ENCODE results near the gene ZIC5.
A peak's percentile ranks its signal among the peaks of the same experiment; 100 is the strongest.

ZIC5 gene

GRCh38 chr13:99974939-99975561 lies 3.5 kb upstream of the ZIC5 start:
- H3K27ac ChIP-seq (ENCODE audit: low read depth, low read length), result no peak overlapping the region
- H3K9ac ChIP-seq (ENCODE audit: low read depth in 1 of 2, low read length in 2 of 2), result no peak overlapping the region
- no peaks in the 10 kb centered on the region for H3K9me3 ChIP-seq (ENCODE audit: control insufficient read depth in 1 of 2, low read length in 2 of 2)
- H3K36me3 ChIP-seq (ENCODE audit: control insufficient read depth in 1 of 2, insufficient read depth in 2 of 2, low read length in 2 of 2), result no peaks in the 10 kb centered on the region
- H3K4me1 ChIP-seq (ENCODE audit: control insufficient read depth in 1 of 2, insufficient read depth in 2 of 2, low read length in 2 of 2), result peaks cover 7 to 13% of the 10 kb centered on the region in 2 donors
- peaks cover 90 to 92% of the 10 kb centered on the region in 2 donors for H3K27me3 ChIP-seq (ENCODE audit: control insufficient read depth in 1 of 2, insufficient read depth in 2 of 2, low read length in 2 of 2)
- no peak overlapping the region for H3K4me3 ChIP-seq (ENCODE audit: low read depth in 1 of 2, low read length in 2 of 2)

GRCh38 chr13:99974296-99974938 lies 2.9 kb upstream of the ZIC5 start:
- Histone ChIP-seq H3K9ac (ENCODE audit: low read depth in 1 of 2, low read length in 2 of 2) (no peak overlapping the region), H3K9me3 (ENCODE audit: control insufficient read depth in 1 of 2, low read length in 2 of 2) (no peaks in the 10 kb centered on the region), H3K4me1 (ENCODE audit: control insufficient read depth in 1 of 2, insufficient read depth in 2 of 2, low read length in 2 of 2) (peaks cover under 1 to 11% of the 10 kb centered on the region in 2 donors), H3K27ac (ENCODE audit: low read depth, low read length) (no peak overlapping the region), H3K27me3 (ENCODE audit: control insufficient read depth in 1 of 2, insufficient read depth in 2 of 2, low read length in 2 of 2) (peaks cover 86 to 90% of the 10 kb centered on the region in 2 donors), H3K4me3 (ENCODE audit: low read depth in 1 of 2, low read length in 2 of 2) (no peak overlapping the region), H3K36me3 (ENCODE audit: control insufficient read depth in 1 of 2, insufficient read depth in 2 of 2, low read length in 2 of 2) (no peaks in the 10 kb centered on the region)

DNA sequence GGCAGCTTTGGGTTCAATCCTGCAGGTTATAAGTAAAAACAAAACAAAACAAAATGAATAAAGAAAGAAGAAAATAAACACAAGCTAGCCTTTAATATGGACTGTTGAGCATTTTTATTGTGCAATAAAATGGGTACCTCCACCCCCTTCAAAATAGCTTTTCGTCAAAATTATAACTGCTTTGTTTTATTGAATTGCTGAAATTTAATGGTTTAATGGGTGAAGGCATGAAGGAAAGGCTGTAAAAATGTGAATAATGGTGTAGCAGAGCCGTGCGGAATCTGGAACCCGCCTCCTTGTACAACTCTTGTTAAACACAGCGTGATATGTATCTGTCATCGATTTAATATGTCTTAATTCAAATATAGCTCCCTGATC lies 2.2 kb upstream of the ZIC5 start:
- no peaks in the 10 kb centered on the region for H3K9me3 ChIP-seq (ENCODE audit: control insufficient read depth in 1 of 2, low read length in 2 of 2)
- peaks cover 86 to 90% of the 10 kb centered on the region in 2 donors for H3K27me3 ChIP-seq (ENCODE audit: control insufficient read depth in 1 of 2, insufficient read depth in 2 of 2, low read length in 2 of 2)
- H3K4me1 ChIP-seq (ENCODE audit: control insufficient read depth in 1 of 2, insufficient read depth in 2 of 2, low read length in 2 of 2), result peaks cover 6 to 16% of the 10 kb centered on the region in 2 donors
- H3K9ac ChIP-seq (ENCODE audit: low read depth in 1 of 2, low read length in 2 of 2), result no peak overlapping the region
- H3K27ac ChIP-seq (ENCODE audit: low read depth, low read length), result no peak overlapping the region
- H3K4me3 ChIP-seq (ENCODE audit: low read depth in 1 of 2, low read length in 2 of 2), result no peak overlapping the region
- H3K36me3 ChIP-seq (ENCODE audit: control insufficient read depth in 1 of 2, insufficient read depth in 2 of 2, low read length in 2 of 2), result no peaks in the 10 kb centered on the region

DNA sequence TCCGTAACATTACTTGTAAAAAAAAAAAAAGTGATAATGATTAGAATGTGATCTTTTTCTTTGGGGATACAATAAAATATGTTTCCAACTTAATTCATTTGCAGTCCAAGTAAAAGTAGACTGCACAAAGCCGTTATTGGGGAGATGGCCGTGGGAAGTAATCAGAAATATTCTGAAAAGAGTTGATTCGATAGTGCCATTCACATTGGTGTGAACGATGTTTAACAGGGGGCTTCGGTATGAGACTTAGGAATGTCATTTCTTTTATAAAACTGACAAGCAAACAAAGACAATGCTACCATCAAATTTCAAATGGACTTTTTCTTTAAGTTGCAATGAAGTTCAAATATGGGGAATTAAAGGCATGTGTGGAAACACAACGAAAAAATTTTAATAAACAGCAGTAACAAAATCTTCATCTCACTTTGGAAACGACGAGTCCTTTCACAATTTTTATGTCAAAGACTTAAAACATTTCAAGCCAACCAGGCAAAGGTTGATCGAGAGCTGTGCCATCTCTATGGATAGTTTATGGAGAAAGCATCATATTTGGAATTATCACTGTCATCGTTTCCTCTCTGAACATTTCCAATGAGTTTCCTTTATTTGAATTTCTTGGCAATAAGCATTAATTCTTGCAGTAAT lies 1.7 kb upstream of the ZIC5 start:
- Histone ChIP-seq H3K4me1 (ENCODE audit: control insufficient read depth in 1 of 2, insufficient read depth in 2 of 2, low read length in 2 of 2) (peaks cover 10 to 18% of the 10 kb centered on the region in 2 donors), H3K4me3 (ENCODE audit: low read depth in 1 of 2, low read length in 2 of 2) (no peak overlapping the region), H3K9me3 (ENCODE audit: control insufficient read depth in 1 of 2, low read length in 2 of 2) (no peaks in the 10 kb centered on the region), H3K27me3 (ENCODE audit: control insufficient read depth in 1 of 2, insufficient read depth in 2 of 2, low read length in 2 of 2) (peaks cover 86 to 90% of the 10 kb centered on the region in 2 donors), H3K9ac (ENCODE audit: low read depth in 1 of 2, low read length in 2 of 2) (no peak overlapping the region), H3K36me3 (ENCODE audit: control insufficient read depth in 1 of 2, insufficient read depth in 2 of 2, low read length in 2 of 2) (no peaks in the 10 kb centered on the region), H3K27ac (ENCODE audit: low read depth, low read length) (no peak overlapping the region)

DNA sequence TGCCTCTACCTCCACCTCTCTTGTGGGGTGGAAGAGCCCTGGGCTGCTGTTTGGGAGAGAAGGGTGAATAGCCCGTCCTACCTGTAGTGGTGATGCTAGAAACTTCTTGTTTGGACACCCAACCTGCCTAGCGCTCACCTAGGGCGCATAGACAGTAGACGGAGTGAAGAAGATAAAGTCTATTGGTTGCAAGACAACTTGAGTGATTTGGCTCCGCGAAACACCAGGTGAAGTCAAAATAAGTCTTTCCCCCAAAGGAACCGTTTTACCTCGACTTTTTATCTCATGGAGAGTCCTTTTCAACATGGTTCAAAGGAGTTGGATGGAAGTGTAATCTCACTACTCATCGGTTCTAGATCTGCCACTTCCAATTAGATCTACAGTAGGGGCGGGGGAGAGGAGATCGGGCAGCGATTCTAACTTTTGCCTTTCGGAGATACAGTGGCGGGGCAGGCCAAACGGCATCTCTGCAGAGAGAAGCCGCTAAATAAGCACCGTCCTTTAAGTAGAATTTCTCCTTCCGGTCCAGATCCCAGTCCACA lies 694 bp upstream of the ZIC5 start:
- H3K4me1 ChIP-seq (ENCODE audit: control insufficient read depth in 1 of 2, insufficient read depth in 2 of 2, low read length in 2 of 2), result peaks cover 10 to 18% of the 10 kb centered on the region in 2 donors

GRCh38 chr13:99970651-99971575 lies 654 bp downstream of the ZIC5 start:
- H3K9ac ChIP-seq (ENCODE audit: low read depth in 1 of 2, low read length in 2 of 2), result no peak overlapping the region
- no peaks in the 10 kb centered on the region for H3K36me3 ChIP-seq (ENCODE audit: control insufficient read depth in 1 of 2, insufficient read depth in 2 of 2, low read length in 2 of 2)
- H3K27ac ChIP-seq (ENCODE audit: low read depth, low read length), result no peak overlapping the region
- H3K4me3 ChIP-seq (ENCODE audit: low read depth in 1 of 2, low read length in 2 of 2), result no peak overlapping the region
- H3K27me3 ChIP-seq (ENCODE audit: control insufficient read depth in 1 of 2, insufficient read depth in 2 of 2, low read length in 2 of 2), result peaks cover 85 to 89% of the 10 kb centered on the region in 2 donors
- H3K9me3 ChIP-seq (ENCODE audit: control insufficient read depth in 1 of 2, low read length in 2 of 2), result no peaks in the 10 kb centered on the region
- peaks cover 10 to 18% of the 10 kb centered on the region in 2 donors for H3K4me1 ChIP-seq (ENCODE audit: control insufficient read depth in 1 of 2, insufficient read depth in 2 of 2, low read length in 2 of 2)

More for the DNA sequence above, 694 bp upstream of the ZIC5 start:
- H3K9ac ChIP-seq (ENCODE audit: low read depth in 1 of 2, low read length in 2 of 2), result no peak overlapping the region
- H3K9me3 ChIP-seq (ENCODE audit: control insufficient read depth in 1 of 2, low read length in 2 of 2), result no peaks in the 10 kb centered on the region
- H3K36me3 ChIP-seq (ENCODE audit: control insufficient read depth in 1 of 2, insufficient read depth in 2 of 2, low read length in 2 of 2), result no peaks in the 10 kb centered on the region
- H3K27ac ChIP-seq (ENCODE audit: low read depth, low read length), result no peak overlapping the region
- no peak overlapping the region for H3K4me3 ChIP-seq (ENCODE audit: low read depth in 1 of 2, low read length in 2 of 2)
- peaks cover 85 to 90% of the 10 kb centered on the region in 2 donors for H3K27me3 ChIP-seq (ENCODE audit: control insufficient read depth in 1 of 2, insufficient read depth in 2 of 2, low read length in 2 of 2)

DNA sequence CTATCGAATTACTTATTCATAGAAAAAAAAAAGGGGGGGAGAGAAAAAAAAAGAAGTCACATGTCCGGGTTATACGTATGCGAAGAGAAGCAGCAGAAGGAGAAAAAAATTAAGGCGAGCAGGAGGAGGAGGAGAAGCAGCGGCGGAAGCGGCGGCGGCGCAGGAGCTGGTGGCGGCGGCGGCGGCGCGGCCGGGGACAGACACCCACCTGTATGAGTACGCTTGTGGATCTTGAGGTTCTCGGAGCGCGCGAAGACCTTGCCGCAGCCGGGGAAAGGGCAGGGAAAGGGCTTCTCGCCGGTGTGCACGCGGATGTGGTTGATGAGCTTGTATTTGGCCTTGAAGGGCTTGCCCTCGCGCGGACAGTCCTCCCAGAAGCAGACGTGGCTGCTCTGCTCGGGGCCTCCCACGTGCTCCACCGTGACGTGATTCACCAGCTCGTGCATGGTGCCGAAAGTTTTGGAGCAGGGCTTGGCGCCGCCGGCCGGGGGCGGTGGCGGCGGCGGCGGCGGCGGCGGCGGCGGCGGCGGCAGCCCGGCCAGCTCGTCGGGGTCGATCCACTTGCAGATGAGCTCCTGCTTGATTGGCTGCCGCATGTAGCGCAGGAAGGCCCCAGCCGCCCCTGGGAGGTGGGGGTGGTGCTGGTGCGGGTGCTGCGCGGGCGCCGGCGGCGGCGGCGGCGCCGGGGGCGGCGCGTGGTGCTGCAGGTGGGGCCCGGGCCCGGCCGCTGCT lies 1.5 kb downstream of the ZIC5 start:
- H3K27me3 ChIP-seq (ENCODE audit: control insufficient read depth in 1 of 2, insufficient read depth in 2 of 2, low read length in 2 of 2), result peaks cover 85 to 87% of the 10 kb centered on the region in 2 donors
- H3K4me1 ChIP-seq (ENCODE audit: control insufficient read depth in 1 of 2, insufficient read depth in 2 of 2, low read length in 2 of 2), result peaks cover 10 to 18% of the 10 kb centered on the region in 2 donors
- H3K36me3 ChIP-seq (ENCODE audit: control insufficient read depth in 1 of 2, insufficient read depth in 2 of 2, low read length in 2 of 2), result no peaks in the 10 kb centered on the region
- no peak overlapping the region for H3K9ac ChIP-seq (ENCODE audit: low read depth in 1 of 2, low read length in 2 of 2)
- peak overlapping the region; percentile 29 to 61 for H3K4me3 ChIP-seq (ENCODE audit: low read depth in 1 of 2, low read length in 2 of 2)
- H3K9me3 ChIP-seq (ENCODE audit: control insufficient read depth in 1 of 2, low read length in 2 of 2), result no peaks in the 10 kb centered on the region
- H3K27ac ChIP-seq (ENCODE audit: low read depth, low read length), result no peak overlapping the region

GRCh38 chr13:99969453-99969918 lies 2.1 kb downstream of the ZIC5 start:
- Histone ChIP-seq H3K27ac (ENCODE audit: low read depth, low read length) (no peak overlapping the region), H3K9ac (ENCODE audit: low read depth in 1 of 2, low read length in 2 of 2) (no peak overlapping the region), H3K4me3 (ENCODE audit: low read depth in 1 of 2, low read length in 2 of 2) (peak overlapping the region in 1 of 2 donors; percentile 61), H3K27me3 (ENCODE audit: control insufficient read depth in 1 of 2, insufficient read depth in 2 of 2, low read length in 2 of 2) (peaks cover 80 to 84% of the 10 kb centered on the region in 2 donors), H3K36me3 (ENCODE audit: control insufficient read depth in 1 of 2, insufficient read depth in 2 of 2, low read length in 2 of 2) (no peaks in the 10 kb centered on the region), H3K9me3 (ENCODE audit: control insufficient read depth in 1 of 2, low read length in 2 of 2) (no peaks in the 10 kb centered on the region), H3K4me1 (ENCODE audit: control insufficient read depth in 1 of 2, insufficient read depth in 2 of 2, low read length in 2 of 2) (peaks cover 10 to 18% of the 10 kb centered on the region in 2 donors)
